GM12878 (cell line): Measurements from ENCODE around the gene PTBP1. TPM values are rescaled to one million over a fixed set of nuclear protein-coding genes. Genes with fewer than 3 reads are reported as not detected.

Experiments
- ATAC-seq: fragments of 200-7000 bp; cut with Tn5 transposase; 3 replicates; pipeline ENCODE4 v1.9.1; 2020; ENCODE audit warnings: mild to moderate bottlenecking, moderate library complexity
- BruUV-seq: library from RNA; stranded (reverse); fragments of 400-500 nt; replicated peaks from 2 replicates; lab custom pipeline; 2021; lab: Mats Ljungman, UMichigan
- CTCF ChIA-PET: fragments of 300-600 bp; sonication (Branson Sonifier 250); formaldehyde crosslinking; extraction: SDS; loops from one replicate; lab custom pipeline; 2021; ENCODE audit warnings: inconsistent platforms; lab: Yijun Ruan, JAX
- POLR2A ChIA-PET: fragments of 350-600 bp; formaldehyde crosslinking; extraction: SDS; loops from one replicate; lab custom pipeline; 2021; ENCODE audit warnings: inconsistent platforms; lab: Charles Lee
- RAD21 ChIA-PET: fragments of 300-600 bp; sonication (Branson Sonifier 250); formaldehyde crosslinking; loops from one replicate; lab custom pipeline; 2023; ENCODE audit warnings: antibody characterized with exemption; ENCODE audit not compliant: unreplicated experiment; lab: Charles Lee
- SMC1A ChIA-PET: fragments of 300-600 bp; sonication (Branson Sonifier 250); formaldehyde crosslinking; loops from one replicate; lab custom pipeline; 2023; ENCODE audit not compliant: unreplicated experiment, uncharacterized antibody; lab: Charles Lee
- DNase-seq: peaks from one replicate; pipeline ENCODE4 v3.0.0-alpha.2; 2011; ENCODE audit warnings: low read depth, low spot score
- FAIRE-seq: peaks from 3 replicates; lab custom pipeline; 2011; peaks lifted over from hg19 to GRCh38; lab: Jason Lieb, UNC
- H2AFZ ChIP-seq: 2 replicates; pipeline ENCODE4 v1.6.0; 2011; ENCODE audit warnings: low read depth, low read length, control low read depth; ENCODE audit not compliant: control insufficient read depth
- H3K27ac ChIP-seq: 2 replicates; pipeline ENCODE4 v1.5.1; 2011; ENCODE audit warnings: control low read depth; ENCODE audit not compliant: control insufficient read depth, insufficient read depth
- H3K27me3 ChIP-seq, 2 experiments: replicated peaks in 1 of 2; 2 replicates each; pipeline versions ENCODE4 v1.6.0 to v1.6.1; 2011; ENCODE audit warnings: low read length in 1 of 2; ENCODE audit not compliant: control insufficient read depth in 2 of 2, insufficient read depth in 2 of 2
- H3K36me3 ChIP-seq, 2 experiments: 2 replicates each; pipeline ENCODE4 v1.5.1; 2011; ENCODE audit warnings: low read length in 1 of 2; ENCODE audit not compliant: control insufficient read depth in 2 of 2, insufficient read depth in 2 of 2
- H3K4me1 ChIP-seq: 2 replicates; pipeline ENCODE4 v1.6.1; 2011; ENCODE audit warnings: mild to moderate bottlenecking, low read length, moderate library complexity, mixed read lengths; ENCODE audit not compliant: control insufficient read depth, insufficient read depth
- H3K4me2 ChIP-seq: 2 replicates; pipeline ENCODE4 v1.6.0; 2011; ENCODE audit warnings: control low read depth; ENCODE audit not compliant: control insufficient read depth, insufficient read depth
- H3K4me3 ChIP-seq: fragments of 200-600 bp; sonication (generic); 2 replicates; pipeline ENCODE4 v1.5.1; 2016
- H3K79me2 ChIP-seq: 2 replicates; pipeline ENCODE4 v1.6.0; 2011; ENCODE audit warnings: low read length; ENCODE audit not compliant: control insufficient read depth, insufficient read depth
- H3K9ac ChIP-seq: 2 replicates; pipeline ENCODE4 v1.8.0; 2011; ENCODE audit warnings: low read length, control low read depth, mixed read lengths; ENCODE audit not compliant: control insufficient read depth, insufficient read depth
- H3K9me3 ChIP-seq: replicated peaks from 3 replicates; pipeline ENCODE4 v1.5.1; 2011; ENCODE audit warnings: mild to moderate bottlenecking, low read length; ENCODE audit not compliant: control insufficient read depth, insufficient read depth
- H4K20me1 ChIP-seq: 2 replicates; pipeline ENCODE4 v1.6.0; 2011; ENCODE audit not compliant: control insufficient read depth, insufficient read depth
- BCL11A ChIP-seq: IDR thresholded peaks from 2 replicates; pipeline ENCODE4 v1.6.1; 2011; ENCODE audit warnings: low read depth, low read length
- BMI1 ChIP-seq: fragments of 450-650 bp; IDR thresholded peaks from 2 replicates; pipeline ENCODE4 v1.6.1; 2016; ENCODE audit warnings: mild to moderate bottlenecking, moderate library complexity, borderline replicate concordance
- JUND ChIP-seq: IDR thresholded peaks from 2 replicates; pipeline ENCODE4 v1.6.1; 2012; ENCODE audit warnings: low read depth, mild to moderate bottlenecking, low read length, improper control_type of control experiment, moderate library complexity
- MTA2 ChIP-seq: fragments of 450-650 bp; IDR thresholded peaks from 2 replicates; pipeline ENCODE4 v1.6.1; 2016; ENCODE audit warnings: low read depth, mild to moderate bottlenecking, moderate library complexity
- RB1 ChIP-seq: fragments of 450-650 bp; formaldehyde crosslinking; IDR thresholded peaks from 2 replicates; pipeline ENCODE4 v1.6.1; 2017; ENCODE audit warnings: mild to moderate bottlenecking, borderline replicate concordance
- SPI1 ChIP-seq: IDR thresholded peaks from 2 replicates; pipeline ENCODE4 v1.6.1; 2011; ENCODE audit warnings: low read depth, mild to moderate bottlenecking, low read length, moderate library complexity, borderline replicate concordance; ENCODE audit not compliant: insufficient read depth
- ZBTB40 ChIP-seq: fragments of 450-650 bp; IDR thresholded peaks from 2 replicates; pipeline ENCODE4 v1.6.1; 2016; ENCODE audit warnings: mild to moderate bottlenecking, moderate library complexity, borderline replicate concordance
- ZNF687 ChIP-seq: fragments of 450-650 bp; IDR thresholded peaks from 2 replicates; pipeline ENCODE4 v1.6.1; 2017; ENCODE audit warnings: mild to moderate bottlenecking, moderate library complexity
- ZZZ3 ChIP-seq: IDR thresholded peaks from 2 replicates; pipeline ENCODE4 v1.6.1; 2011; ENCODE audit warnings: low read depth; ENCODE audit not compliant: control insufficient read depth, insufficient read length
- WGBS: methylation state at CpG from one replicate; pipeline ENCODE4 v1.1.6; 2016; ENCODE audit warnings: low lambda C conversion rate; ENCODE audit not compliant: insufficient replicate concordance, insufficient coverage; ENCODE audit errors: missing lambda C conversion rate; 5-methylcytosine and 5-hydroxymethylcytosine counted together
- in situ Hi-C: fragments of 300-500 bp; cut with MboI; formaldehyde crosslinking; loops from 9 replicates; pipeline ENCODE4 v1.14.3; 2018; ENCODE audit warnings: mixed read lengths
- intact Hi-C: fragments of 100-400 bp; cut with micrococcal nuclease; formaldehyde crosslinking; loops from one replicate; pipeline ENCODE4 v1.14.2; 2022; ENCODE audit not compliant: unreplicated experiment
- polyA plus RNA-seq, 11 experiments: library from polyadenylated mRNA; depleted of rRNA in 4 of 11; unstranded in 6 of 11; stranded (reverse) in 5 of 11; fragments of >200 nt; fragmentation: Nextera tagmentation in 4 of 11; fragmentation: Illumina TruSeq in 1 of 11; extraction: Ambion mirVana in 4 of 11; extraction: Trizol in 1 of 11; gene quantifications; 1 replicate in 1 of 11; 2 replicates in 10 of 11; pipeline versions ENCODE4 v1.2.1 to v1.2.3, GENCODE V29; 2011 to 2016; ENCODE audit warnings: inconsistent platforms in 2 of 11, missing spikeins in 2 of 11, low read depth in 1 of 11
- total RNA-seq, 4 experiments: library from RNA; depleted of rRNA in 3 of 4; stranded (reverse); fragments of >200 nt in 3 of 4; fragmentation: Illumina TruSeq in 1 of 4; extraction: Trizol in 1 of 4; gene quantifications; 2 replicates each; pipeline versions ENCODE4 v1.2.1 to v1.2.3, GENCODE V29; 2013 to 2021

Gene PTBP1
- total and polyA plus RNA-seq, 10 of the 15 experiments (the other 5 are each of a cell fraction or from before 2014, with no cell fraction given) = 13.1 to 532 (median 217) TPM

GRCh38 chr19:754530-754929, 42.7 kb upstream of the PTBP1 start:
- no peaks in the 10 kb centered on the region for H3K79me2 ChIP-seq
- in situ Hi-C loops = no loop called here
- 58% methylated on average over 9 of the region's 9 CpGs for WGBS

More at GRCh38 chr19:754530-754929, 42.7 kb upstream of the PTBP1 start:
- Histone ChIP-seq H3K4me3 (no peak overlapping the region), H3K27ac (no peak overlapping the region), H3K9ac (no peak overlapping the region), H3K4me2 (no peak overlapping the region), H4K20me1 (no peaks in the 10 kb centered on the region), H3K27me3 (no peaks in the 10 kb centered on the region), H2AFZ (no peak overlapping the region), H3K36me3 (no peaks in the 10 kb centered on the region), H3K9me3 (peaks cover 7% of the 10 kb centered on the region; the same call in 1 of the 3 replicates), H3K4me1 (no peaks in the 10 kb centered on the region)
- ChIA-PET CTCF (no interaction called here), RAD21 (no interaction called here), POLR2A (no interaction called here), SMC1A (no interaction called here)
- no TSS peak for BruUV-seq
- TF ChIP-seq ZBTB40 (no peak), BMI1 (no peak), SPI1 (no peak), JUND (no peak), ZZZ3 (no peak), MTA2 (no peak), RB1 (no peak), BCL11A (no peak), ZNF687 (no peak)
- no peak for DNase-seq
- ATAC-seq = no peak
- intact Hi-C loops = no loop called here
- FAIRE-seq = no peak
